Cortex of kidney (tissue), 1 donor: ENCODE data around the gene LIX1L.
"Not testable (repeated sequence)": the region's sequence is repeated elsewhere in the genome, so short reads cannot be mapped to it uniquely, and the experiment has no call there.

Experiments
- DNase-seq: peaks from one replicate; lab custom pipeline; 2025; lab: John Stamatoyannopoulos, UW

The LIX1L gene

DNA sequence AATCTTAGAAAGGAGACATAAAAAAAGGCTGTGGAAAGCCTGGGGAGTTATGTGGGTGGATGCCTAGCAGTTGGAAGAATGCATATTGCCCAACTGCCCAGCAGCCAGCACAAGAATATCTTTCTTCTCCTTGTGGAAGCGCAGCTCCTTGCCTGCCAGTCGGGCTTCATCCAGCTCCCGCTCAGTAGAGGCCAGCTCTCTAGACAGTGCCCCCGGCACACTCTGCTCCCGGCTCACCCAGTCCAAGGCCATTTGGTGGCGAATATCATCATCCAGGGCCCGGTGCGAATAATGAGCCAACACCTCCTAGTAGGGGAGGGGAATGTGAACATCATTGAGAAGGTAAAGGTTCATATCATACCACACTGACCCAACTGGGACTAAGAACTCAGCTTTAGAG, 21.6 kb downstream of the LIX1L start:
- DNase-seq, result no peak

DNA sequence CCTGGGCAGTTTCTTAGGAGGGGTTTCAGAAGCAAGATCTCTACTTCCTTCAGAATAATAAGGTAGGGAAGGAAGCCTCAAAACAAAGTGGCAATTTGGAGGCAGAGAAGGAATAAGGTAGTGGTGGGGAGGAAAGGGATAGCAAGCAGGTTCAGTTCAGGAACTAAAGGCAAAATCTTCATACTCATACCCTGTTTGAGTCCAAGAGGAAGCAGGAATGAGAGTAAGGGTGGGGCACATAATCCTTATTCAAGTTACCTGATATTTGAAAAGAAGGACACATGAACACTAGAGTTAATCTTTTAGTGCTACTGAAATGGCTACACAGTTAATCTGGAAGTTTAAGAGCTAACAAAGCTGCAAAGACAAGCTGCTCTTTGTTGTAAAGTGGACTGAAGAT, 22.1 kb downstream of the LIX1L start:
- no peak for DNase-seq

DNA sequence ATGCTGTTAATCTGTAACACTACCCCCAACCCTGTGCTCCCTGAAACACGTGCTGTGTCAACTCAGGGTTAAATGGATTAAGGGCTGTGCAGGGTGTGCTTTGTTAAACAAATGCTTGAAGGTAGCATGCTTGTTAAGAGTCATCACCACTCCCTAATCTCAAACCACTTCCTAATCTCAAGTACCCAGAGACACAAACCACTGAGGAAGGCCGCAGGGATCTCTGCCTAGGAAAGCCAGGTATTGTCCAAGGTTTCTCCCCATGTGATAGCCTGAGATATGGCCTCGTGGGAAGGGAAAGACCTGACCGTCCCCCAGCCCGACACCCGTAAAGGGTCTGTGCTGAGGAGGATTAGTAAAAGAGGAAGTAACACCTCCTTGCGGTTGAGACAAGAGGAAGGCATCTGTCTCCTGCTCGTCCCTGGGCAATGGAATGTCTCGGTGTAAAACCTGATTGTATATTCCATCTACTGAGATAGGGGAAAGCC, 25.3 kb downstream of the LIX1L start:
- not testable (repeated sequence) for DNase-seq

DNA sequence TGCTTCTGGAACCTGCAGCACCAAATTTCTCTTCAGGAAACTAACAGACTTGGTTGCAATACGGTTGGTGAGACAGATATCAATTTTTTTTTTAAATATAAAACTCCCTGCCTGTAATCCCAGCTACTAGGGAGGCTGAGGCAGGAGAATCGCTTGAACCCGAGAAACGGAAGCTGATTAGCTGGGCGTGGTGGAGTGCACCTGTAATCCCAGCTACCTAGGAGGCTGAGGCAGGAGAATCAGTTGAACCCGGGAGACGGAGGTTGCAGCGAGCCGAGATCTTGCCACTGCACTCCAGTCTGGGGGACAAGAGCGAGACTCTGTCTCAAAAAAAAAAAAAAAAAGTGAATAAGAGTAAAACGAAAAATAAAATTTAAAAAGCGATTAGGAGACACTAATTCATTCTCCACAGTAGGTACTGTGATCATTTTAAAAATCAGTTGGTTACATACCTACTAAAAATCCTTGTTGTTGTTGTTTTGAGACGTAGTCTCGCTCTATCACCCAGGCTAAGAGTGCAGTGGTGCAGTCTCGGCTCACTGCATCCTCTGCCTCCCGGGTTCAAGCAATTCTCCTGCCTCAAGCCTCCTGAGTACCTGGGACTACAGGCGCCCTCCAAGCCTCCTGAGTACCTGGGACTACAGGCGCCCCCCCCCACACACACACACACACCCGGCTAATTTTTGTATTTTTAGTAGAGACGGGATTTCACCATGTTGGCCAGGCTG, 29.7 kb downstream of the LIX1L start:
- no peak for DNase-seq

DNA sequence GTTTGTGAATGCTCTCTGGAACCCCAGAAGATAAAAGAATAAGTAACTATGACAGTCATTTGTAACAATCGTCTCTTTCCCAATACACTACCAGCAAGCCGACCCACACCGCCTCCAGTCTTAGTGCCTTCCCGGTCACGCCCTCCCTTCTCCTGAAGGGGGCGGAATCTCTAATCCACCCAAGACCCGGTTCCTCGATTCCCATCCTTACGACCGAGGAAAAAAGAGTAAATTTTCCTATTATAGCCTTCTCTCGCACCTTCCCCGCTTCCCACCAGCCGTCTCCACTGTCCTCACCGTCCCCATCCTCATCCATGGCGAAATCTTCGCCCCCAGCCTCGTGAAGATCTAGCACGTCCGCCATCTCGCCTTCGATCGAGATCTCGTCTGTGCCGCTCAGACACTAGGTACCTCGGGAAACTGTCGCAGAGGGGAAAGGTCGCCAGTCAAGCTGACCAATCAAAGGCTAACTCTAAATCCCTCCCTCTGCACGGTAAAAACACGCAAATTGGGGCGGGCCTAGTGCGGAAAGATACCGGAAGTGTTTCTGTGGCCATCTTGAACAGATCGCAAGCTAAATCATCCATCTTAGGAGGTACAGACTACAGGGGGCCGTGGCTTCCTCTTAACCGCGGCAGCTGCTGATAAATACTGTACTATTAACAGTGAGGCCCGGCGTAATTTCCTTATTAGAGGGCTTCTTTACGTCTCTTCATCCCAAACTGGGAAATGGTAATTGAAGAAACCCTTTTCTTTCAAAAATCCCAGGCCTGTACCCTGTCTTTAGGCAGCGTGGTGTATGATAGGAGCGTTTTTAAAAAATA, 30.5 kb downstream of the LIX1L start, which contains the start of gene RBM8A:
TSS of gene RBM8A (minus strand) at position 422 of the 824 bp plus-strand sequence. CDS start at position 364, 58 bp downstream.
- no peak for DNase-seq

DNA sequence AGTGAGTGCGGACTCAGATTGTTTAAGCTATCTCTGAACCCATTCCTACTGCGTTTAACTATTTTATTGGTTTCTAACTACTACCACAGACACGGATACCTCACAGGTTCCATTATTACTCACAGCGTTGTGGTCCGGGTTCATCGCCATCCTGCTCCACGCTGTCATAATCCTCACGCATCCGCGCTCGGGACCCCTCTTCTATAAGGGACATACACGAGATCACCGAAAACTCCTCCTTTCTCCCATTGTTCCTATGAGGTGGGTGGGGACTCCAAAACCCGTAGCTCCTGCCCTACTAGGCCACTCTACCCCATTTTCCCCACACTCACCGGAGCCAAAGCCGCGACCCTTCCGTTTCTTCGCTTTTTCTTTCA, 31.1 kb downstream of the LIX1L start:
- no peak for DNase-seq

DNA sequence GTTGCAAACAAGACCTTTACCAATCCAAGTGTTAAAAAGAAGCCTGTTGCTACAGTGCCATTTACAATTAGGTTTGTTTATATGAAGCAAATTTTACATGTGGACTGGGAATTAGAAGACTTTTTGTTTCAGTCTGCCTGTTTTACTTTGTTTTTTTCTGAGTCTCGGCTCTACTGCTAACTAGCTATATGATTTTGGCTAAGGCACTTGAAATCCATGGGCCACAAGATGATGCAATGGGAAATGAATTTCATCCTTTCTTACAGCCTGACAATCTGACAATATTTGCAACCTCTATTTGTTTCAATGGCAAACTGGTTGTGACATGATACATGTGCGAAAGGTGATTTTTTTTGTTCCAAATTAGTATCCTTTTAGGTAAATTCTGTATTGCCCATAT, 35.6 kb downstream of the LIX1L start:
- no peak for DNase-seq

DNA sequence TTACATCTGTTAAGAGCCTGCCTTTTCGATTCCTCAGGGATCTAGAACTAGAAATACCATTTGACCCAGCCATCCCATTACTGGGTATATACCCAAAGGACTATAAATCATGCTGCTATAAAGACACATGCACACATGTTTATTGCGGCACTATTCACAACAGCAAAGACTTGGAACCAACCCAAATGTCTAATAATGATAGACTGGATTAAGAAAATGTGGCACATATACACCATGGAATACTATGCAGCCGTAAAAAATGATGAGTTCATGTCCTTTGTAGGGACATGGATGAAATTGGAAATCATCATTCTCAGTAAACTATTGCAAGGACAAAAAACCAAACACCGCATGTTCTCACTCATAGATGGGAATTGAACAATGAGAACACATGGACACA, 37.5 kb downstream of the LIX1L start:
- not testable (repeated sequence) for DNase-seq

DNA sequence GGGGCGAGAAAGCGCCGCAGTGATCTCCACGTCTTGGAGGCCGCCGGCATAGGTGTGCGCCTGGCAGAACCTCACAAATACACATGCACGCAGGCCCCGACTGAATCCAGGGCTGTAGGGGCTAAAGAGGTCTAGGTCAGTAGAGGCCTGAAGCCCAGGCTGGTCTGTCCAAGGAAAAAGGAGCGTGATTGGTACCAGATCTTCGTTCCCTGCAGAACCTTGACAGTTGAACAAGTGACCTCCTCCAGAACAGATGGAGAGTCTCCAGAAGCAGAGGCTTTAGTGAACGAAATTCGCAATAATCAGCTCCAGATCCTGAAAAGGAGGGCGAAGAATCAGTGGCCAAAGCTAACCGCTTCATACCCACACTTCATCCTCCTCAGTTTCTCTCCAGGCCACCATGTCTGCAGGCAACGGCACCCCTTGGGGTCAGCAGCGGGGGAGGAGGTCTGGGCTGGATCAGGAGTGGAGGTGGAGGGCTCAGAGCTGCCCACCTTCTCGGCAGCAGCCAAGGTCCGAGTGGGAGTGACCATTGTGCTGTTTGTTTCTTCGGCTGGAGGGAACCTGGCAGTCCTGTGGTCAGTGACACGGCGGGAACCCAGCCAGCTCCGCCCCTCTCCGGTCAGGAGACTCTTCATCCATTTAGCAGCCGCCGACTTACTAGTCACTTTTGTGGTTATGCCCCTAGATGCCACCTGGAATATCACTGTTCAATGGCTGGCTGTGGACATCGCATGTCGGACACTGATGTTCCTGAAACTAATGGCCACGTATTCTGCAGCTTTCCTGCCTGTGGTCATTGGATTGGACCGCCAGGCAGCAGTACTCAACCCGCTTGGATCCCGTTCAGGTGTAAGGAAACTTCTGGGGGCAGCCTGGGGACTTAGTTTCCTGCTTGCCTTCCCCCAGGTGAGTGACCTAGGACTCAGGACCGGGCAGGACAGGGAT, 38.6 kb downstream of the LIX1L start:
- DNase-seq, result no peak

DNA sequence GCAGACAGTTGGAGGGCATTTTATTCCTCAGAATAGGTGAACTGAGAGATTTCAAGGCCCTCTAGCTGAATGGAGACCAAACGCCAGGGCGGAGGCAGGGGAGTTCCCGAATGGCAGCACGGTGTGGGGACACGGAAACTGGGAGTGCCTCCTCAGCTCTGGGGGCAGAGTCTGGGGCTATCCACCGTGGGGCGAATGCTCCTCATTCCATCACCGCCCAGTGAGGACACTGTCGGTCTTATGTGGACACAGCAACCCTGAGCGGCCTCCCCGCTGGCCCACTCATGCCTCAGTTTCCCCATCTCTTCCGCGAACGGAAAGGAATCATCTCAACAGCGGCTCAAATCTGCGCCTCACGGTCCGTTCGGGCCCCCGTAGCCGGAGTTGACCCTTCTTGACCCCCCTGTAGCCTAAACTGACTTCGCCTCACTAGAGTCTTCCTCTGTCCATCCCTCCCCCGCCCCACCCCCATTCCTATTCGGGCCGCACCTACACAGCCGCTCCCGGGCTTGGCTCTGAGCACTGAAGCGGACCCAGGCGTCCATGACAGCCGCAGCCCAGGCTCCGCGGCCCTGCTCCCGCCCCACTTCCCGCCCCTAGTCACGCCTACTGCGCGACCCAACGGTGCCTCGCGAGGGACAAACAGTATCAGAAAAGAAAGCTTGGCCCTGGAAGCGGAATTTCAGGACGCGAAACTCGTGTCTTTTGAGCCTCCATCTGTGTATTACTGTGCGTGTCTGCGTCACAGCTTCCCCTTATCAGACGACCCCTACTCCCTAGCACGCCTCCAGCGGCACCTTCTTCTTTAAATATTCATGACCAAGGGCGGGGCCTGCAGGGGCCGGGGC, 39.4 kb downstream of the LIX1L start, which contains the start of gene PEX11B:
TSS of gene PEX11B (minus strand) at position 574 of the 848 bp plus-strand sequence. CDS start at position 545, 29 bp downstream.
- DNase-seq, result no peak

DNA sequence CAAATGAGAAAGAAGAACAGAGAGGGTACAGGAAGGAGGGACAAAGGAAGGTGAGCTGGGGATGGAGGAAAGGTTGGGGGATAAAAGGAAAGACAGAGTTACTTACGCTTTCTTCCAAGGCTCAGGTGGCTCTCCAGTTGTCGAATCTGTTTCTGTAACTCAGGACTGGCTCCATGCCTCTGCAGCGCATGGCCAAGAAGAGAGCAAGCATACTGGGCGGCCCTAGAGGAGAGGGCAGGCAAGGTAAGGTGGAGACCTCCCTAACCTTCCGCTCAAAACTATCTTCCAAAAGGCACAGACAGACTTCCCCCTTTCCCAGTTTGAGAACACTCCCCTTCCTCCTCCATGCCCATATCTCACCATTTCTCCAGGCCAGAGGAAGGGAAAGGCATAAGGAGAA, 40.2 kb downstream of the LIX1L start:
- DNase-seq, result no peak

DNA sequence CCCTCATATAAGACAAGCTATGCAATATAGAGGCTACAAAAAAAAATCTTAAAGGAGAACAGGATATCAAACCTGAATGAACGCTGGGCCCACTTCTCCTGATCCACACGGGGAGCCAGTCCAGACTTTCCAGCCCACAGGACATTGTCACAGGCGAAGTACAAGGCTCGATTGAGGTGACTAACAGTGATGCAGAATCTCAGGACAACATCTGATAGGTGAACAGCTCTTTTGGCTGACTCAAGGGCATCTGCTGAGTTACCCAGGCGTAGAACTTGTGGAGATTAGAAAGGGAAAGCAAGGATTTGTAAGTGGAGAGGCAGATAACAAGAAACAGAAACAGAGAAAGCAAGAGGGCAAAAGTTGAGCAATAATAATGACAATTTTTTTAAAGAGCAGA, 41.1 kb downstream of the LIX1L start:
- no peak for DNase-seq

DNA sequence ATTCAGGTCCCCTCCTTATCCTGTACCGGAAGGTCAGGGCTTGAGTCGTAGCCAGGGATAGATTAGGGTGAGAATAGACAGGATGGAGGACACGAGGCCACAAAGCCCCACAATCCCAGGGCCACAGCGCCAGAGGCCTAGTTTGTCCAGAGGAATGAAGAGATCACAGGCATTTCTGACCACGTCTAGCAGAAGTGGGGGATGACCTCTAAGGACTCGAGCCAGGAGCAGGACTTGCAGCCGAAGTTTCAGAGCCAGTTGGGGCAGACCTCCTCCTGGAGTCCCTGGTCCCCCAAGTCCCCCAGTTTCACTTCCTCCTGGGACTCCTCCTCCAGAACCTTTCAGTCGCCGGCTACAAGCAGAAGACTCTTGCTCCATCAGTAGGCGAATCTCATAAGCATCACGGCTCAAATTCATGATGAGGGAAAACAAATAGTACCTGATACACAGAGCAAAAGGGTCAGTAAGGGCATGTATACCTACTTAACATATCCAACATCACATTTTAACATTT, 45.6 kb downstream of the LIX1L start:
- no peak for DNase-seq

DNA sequence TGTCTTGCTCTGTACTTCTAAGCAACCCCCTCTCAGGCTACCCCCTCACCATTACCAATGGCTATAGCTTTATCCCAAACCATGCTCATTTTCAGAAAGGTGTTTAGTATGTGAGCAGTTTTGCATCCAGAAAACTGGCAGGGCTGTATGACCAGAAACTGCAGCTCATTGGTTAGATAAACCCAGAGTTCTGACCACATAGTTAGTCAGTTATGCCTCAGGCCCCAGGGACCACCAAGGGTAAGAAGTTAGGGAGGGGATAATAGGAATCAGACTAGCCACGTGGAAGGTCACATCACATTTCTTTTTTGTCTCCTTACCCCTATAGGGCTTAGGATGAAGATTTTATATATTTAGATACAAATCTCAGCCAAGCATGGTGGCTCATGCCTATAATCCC, 49.2 kb downstream of the LIX1L start:
- DNase-seq, result no peak

DNA sequence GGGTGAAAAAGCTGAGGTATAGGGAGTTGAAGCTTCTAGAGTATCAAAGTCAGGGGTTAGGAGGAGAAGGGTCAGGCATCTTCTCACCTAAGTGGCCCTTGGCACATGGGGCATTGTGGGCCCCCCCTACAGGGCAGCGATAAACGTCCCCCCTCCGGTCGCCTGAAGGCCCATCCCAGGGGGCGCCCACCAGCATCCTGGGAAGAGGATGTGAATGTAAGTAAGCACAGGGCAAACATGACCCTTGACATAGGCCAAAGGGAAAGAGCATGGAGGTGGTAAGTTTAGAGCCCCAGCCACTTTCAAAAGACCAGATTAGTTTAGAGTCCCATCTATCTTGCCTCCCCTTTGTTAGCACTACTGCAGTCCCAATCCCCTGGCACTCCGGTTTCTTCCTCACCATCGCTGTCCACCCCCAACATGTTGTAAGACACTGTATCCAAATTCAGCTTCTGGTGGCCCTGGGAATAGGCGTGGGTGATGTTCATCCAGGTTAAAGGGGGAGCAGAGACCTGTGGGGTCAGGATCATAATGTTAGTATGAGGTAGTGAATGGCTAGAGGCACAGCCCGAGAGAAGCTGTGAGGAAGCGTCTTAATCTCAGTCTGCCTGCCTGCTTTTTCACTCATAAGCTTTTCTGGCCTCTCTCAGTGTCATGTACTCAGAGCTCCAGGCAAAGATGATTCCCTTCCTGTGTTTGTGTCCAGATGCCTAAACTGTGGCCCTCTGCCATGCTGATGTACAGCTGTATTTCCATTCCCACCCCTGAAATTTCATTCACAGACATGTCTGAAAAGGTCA, 50.7 kb downstream of the LIX1L start:
- no peak for DNase-seq

DNA sequence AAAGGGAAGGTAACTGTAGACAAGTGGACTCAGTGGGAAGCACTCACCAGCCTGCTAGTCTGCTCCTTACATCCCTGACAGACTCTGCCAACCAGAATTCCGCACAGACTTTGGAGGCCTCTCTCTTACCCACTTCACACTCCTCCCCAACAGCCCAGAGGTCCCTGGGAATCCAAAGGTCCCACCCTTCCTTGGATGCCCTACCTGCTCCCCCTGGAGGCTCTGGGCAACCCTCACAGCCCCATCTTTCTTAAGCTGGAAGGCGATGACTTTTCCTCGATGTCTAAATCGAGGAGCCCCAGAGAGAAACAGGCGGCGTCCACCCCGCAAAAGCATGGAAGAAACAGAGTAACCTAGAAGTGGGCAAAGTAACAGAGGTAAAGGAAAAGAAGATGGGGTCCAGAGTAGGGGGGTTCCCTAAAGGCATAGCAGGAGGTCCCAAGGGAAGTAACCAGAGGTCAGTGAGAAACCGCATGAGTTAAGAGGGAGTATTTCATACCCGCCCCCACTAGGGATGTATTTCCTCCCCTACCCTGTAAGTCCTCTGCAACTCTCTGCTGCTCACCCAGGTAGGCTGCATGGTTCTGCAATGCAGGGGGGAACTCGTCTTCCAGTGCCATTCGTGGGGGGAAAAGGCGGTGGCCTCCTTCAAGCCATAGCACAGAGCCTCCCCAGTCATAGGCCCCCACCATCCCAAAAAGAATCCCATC, 56.4 kb downstream of the LIX1L start:
- no peak for DNase-seq

DNA sequence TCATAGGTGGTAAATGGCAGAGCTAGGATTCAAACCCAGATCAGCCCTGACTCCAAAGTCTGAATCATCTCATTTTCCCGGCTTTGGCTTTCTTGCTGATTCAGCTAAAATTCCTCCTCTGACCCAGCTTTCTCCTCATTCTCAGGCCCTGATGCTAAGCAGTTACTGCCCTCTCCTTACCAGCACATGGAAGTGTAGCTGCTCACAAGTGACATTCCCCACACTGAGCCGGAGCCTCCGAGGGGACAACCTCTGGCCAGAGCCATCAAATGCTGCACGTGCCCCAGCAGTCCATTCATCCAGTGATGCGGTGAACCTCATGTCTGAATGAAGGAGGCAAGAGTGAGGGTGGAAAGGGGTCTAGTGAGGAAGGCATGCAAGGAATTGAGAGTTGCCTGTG, 59.1 kb downstream of the LIX1L start:
- no peak for DNase-seq

DNA sequence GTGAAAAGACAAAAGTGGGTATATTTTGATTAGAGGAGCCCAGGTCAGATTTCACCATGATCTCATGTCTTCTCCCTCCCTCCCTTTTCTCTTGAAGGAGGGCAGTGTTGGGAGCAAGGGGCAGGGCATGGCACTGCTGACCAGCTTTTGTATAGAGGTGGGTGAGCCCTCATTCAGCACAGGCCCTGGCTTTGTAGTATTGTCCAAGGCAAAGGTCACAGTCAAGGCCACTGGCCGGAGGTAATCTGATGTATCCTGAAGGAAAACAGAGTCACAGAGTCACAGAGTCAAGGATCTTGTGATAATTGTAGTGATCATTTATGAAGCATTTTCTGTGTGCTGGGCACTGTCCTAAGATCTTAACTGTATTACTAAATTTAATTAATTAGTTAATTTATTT, 59.8 kb downstream of the LIX1L start:
- DNase-seq, result no peak

DNA sequence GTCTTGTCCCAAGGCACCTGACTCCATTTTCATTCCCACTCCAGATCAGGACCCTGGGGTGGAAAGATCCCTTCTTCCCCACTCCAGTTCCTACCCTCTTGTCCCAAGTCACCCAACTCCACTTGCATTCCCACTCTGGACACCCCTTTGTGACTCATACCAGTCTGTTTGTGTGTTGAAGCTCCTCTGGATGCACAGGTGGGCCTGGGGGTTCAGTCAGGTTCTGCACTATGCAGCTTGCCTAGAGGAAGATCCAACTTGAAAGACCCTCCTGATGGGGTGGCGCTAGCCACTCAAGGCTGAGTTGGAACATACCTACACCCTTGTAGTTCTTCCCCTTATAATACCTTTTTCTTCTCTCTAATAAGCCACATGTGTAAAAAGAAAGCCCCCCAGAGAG, 62.3 kb downstream of the LIX1L start:
- DNase-seq, result no peak
